Nucleus accumbens (tissue), 56 donors: ENCODE results near the gene RYR2.

Experiments used
- DNase-seq, 56 donors: peaks; one replicate each; lab custom pipeline; 2025; lab: John Stamatoyannopoulos, UW

Gene RYR2

GRCh38 chr1:237183963-237184540 lies 142.1 kb downstream of the RYR2 start:
- DNase-seq = no peak

- DNase-seq = no peak
Observed at GRCh38 chr1:237186675-237187074, 144.7 kb downstream of the RYR2 start.

- peak in 3 of 56 donors; percentile 8 to 49 (median 33) for DNase-seq
Observed at GRCh38 chr1:237187842-237188241, 145.9 kb downstream of the RYR2 start.

GRCh38 chr1:237191403-237191802 lies 149.4 kb downstream of the RYR2 start:
- peak in 1 of 56 donors; percentile 30 for DNase-seq

- no peak for DNase-seq
Observed at GRCh38 chr1:237197470-237198425, 155.8 kb downstream of the RYR2 start.

- no peak for DNase-seq
Observed at GRCh38 chr1:237199026-237199425, 157.0 kb downstream of the RYR2 start.

GRCh38 chr1:237201155-237201554 lies 159.2 kb downstream of the RYR2 start:
- DNase-seq = no peak

- no peak for DNase-seq
Observed at GRCh38 chr1:237204841-237205240, 162.9 kb downstream of the RYR2 start.

- DNase-seq = no peak
Observed at GRCh38 chr1:237205400-237206064, 163.5 kb downstream of the RYR2 start.

- DNase-seq = no peak
Observed at GRCh38 chr1:237206065-237206414, 164.1 kb downstream of the RYR2 start.

GRCh38 chr1:237211031-237211430 lies 169.0 kb downstream of the RYR2 start:
- no peak for DNase-seq

- no peak for DNase-seq
Observed at GRCh38 chr1:237211540-237211939, 169.6 kb downstream of the RYR2 start.

GRCh38 chr1:237219751-237220642 lies 178.0 kb downstream of the RYR2 start:
- DNase-seq = peak in 4 of 56 donors; percentile 2 to 21 (median 10)

GRCh38 chr1:237223419-237223818 lies 181.4 kb downstream of the RYR2 start:
- DNase-seq = no peak

- DNase-seq = no peak
Observed at GRCh38 chr1:237226177-237226944, 184.4 kb downstream of the RYR2 start.

- DNase-seq = no peak
Observed at GRCh38 chr1:237227476-237227875, 185.5 kb downstream of the RYR2 start.

GRCh38 chr1:237228421-237228820 lies 186.4 kb downstream of the RYR2 start:
- no peak for DNase-seq

GRCh38 chr1:237229333-237229732 lies 187.3 kb downstream of the RYR2 start:
- no peak for DNase-seq

GRCh38 chr1:237232501-237232900 lies 190.5 kb downstream of the RYR2 start:
- no peak for DNase-seq

GRCh38 chr1:237235091-237235490 lies 193.1 kb downstream of the RYR2 start:
- no peak for DNase-seq
